Measurements from ENCODE around the gene SFTPA2.

DNA sequence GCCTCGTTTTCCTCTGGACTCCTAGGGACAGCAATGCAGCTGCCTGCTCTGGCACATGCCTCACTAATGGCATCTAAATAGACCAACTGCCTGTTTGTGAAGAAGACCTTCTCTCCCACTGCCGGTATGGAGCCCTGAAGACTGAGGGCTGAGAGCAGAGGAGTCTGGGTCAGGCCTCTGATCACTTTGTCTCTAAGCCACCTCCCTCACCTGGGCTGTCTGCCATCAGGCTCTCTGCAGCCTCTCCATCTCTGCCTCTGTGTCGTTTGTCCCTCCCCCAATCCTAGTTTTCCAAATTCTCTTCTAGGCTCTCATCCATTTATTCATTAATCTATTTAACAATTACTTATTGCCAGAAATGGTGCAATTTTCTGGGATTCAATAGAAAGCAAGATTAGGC, 35.3 kb upstream of the SFTPA2 start:
- TF ChIP-seq POLR2A (IDR thresholded peaks at IDR 0.05): no peak
- TF ChIP-seq, protein P1, sequence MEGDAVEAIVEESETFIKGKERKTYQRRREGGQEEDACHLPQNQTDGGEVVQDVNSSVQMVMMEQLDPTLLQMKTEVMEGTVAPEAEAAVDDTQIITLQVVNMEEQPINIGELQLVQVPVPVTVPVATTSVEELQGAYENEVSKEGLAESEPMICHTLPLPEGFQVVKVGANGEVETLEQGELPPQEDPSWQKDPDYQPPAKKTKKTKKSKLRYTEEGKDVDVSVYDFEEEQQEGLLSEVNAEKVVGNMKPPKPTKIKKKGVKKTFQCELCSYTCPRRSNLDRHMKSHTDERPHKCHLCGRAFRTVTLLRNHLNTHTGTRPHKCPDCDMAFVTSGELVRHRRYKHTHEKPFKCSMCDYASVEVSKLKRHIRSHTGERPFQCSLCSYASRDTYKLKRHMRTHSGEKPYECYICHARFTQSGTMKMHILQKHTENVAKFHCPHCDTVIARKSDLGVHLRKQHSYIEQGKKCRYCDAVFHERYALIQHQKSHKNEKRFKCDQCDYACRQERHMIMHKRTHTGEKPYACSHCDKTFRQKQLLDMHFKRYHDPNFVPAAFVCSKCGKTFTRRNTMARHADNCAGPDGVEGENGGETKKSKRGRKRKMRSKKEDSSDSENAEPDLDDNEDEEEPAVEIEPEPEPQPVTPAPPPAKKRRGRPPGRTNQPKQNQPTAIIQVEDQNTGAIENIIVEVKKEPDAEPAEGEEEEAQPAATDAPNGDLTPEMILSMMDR (IDR thresholded peaks at IDR 0.05): no peak

All from tibial nerve (tissue), 3 donors.